SK-N-SH treated with all-trans-retinoic acid at 6 μM for 48 hours (cell line): ENCODE data around the gene B4GALT1.
A peak's percentile ranks its signal among the peaks of the same experiment; 100 is the strongest.

Experiments
- ATAC-seq: fragments of 200-7000 bp; cut with Tn5 transposase; 3 replicates; pipeline ENCODE4 v1.9.1; 2020; ENCODE audit warnings: mild to moderate bottlenecking, moderate library complexity
- ARNTL ChIP-seq: fragments of 450-650 bp; formaldehyde crosslinking; IDR thresholded peaks from 2 replicates; pipeline ENCODE4 v1.5.0; 2020; ENCODE audit warnings: low read depth, mild to moderate bottlenecking, moderate library complexity, borderline replicate concordance
- BACH2 ChIP-seq: fragments of 250-450 bp; sonication (Bioruptor Pico); IDR thresholded peaks from 2 replicates; pipeline ENCODE4 v1.9.0; 2021; ENCODE audit warnings: mild to moderate bottlenecking, borderline replicate concordance
- ESRRG ChIP-seq: fragments of 250-450 bp; sonication (Bioruptor Pico); IDR thresholded peaks from 2 replicates; pipeline ENCODE4 v1.6.1; 2021; ENCODE audit warnings: mild to moderate bottlenecking
- GLIS3 ChIP-seq: fragments of 250-450 bp; sonication (Bioruptor Pico); IDR thresholded peaks from 2 replicates; pipeline ENCODE4 v1.5.0; 2020; ENCODE audit warnings: mild to moderate bottlenecking, moderate library complexity
- PPARA ChIP-seq: fragments of 250-450 bp; sonication (Bioruptor Pico); IDR thresholded peaks from 2 replicates; pipeline ENCODE4 v1.5.0; 2020; ENCODE audit warnings: mild to moderate bottlenecking, borderline replicate concordance
- RARB ChIP-seq: fragments of 250-450 bp; sonication (Bioruptor Pico); IDR thresholded peaks from 2 replicates; pipeline ENCODE4 v1.8.0; 2021; ENCODE audit warnings: mild to moderate bottlenecking, moderate library complexity
- ZC3H10 ChIP-seq: fragments of 250-450 bp; sonication (Bioruptor Pico); IDR thresholded peaks from 2 replicates; pipeline ENCODE4 v1.5.1; 2021; ENCODE audit warnings: mild to moderate bottlenecking, moderate library complexity
- ZNF565 ChIP-seq: fragments of 450-650 bp; formaldehyde crosslinking; conservative IDR thresholded peaks from 2 replicates; pipeline ENCODE4 v1.5.0; 2020; ENCODE audit warnings: low read depth, mild to moderate bottlenecking, moderate library complexity
- ZNF8 ChIP-seq: fragments of 450-650 bp; formaldehyde crosslinking; IDR thresholded peaks from 2 replicates; pipeline ENCODE4 v1.5.0; 2020; ENCODE audit warnings: mild to moderate bottlenecking, moderate library complexity
- TF ChIP-seq, protein P1 (sequence below): fragments of 250-450 bp; sonication (Bioruptor Pico); IDR thresholded peaks from 2 replicates; pipeline ENCODE4 v1.8.0; 2021; ENCODE audit warnings: low read depth, mild to moderate bottlenecking, moderate library complexity, borderline replicate concordance
- TF ChIP-seq, protein P2 (sequence below): fragments of 250-450 bp; sonication (Bioruptor Pico); IDR thresholded peaks from 2 replicates; pipeline ENCODE4 v1.5.0; 2020; ENCODE audit warnings: mild to moderate bottlenecking, moderate library complexity
- TF ChIP-seq, protein P3 (sequence below): fragments of 250-450 bp; sonication (Bioruptor Pico); IDR thresholded peaks from 2 replicates; pipeline ENCODE4 v1.5.1; 2021; ENCODE audit warnings: mild to moderate bottlenecking, moderate library complexity
- TF ChIP-seq, protein P4 (sequence below): fragments of 250-450 bp; sonication (Bioruptor Pico); IDR thresholded peaks from 2 replicates; pipeline ENCODE4 v1.8.0; 2020; ENCODE audit warnings: mild to moderate bottlenecking, moderate library complexity, borderline replicate concordance

Gene B4GALT1

DNA sequence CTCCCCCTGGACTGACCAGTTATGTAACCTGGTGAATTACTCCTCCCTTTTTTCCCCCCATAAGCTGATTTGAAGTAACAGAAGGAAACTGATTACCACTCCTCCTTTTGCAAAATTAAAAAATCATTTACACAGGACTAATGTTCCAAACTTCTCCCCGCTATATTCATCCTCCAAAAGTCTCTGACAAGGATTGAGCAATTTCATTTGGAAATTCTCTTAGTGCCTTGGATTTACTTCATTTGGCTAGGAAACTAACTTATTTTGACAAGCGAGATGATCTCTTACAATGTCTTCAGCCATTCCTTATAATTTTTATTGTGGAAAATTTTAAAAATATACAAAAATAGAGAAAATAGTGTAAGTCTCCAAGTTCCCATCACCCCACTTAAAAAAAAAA is 15.4 kb upstream of the B4GALT1 start (continued):
- TF ChIP-seq, protein P1, sequence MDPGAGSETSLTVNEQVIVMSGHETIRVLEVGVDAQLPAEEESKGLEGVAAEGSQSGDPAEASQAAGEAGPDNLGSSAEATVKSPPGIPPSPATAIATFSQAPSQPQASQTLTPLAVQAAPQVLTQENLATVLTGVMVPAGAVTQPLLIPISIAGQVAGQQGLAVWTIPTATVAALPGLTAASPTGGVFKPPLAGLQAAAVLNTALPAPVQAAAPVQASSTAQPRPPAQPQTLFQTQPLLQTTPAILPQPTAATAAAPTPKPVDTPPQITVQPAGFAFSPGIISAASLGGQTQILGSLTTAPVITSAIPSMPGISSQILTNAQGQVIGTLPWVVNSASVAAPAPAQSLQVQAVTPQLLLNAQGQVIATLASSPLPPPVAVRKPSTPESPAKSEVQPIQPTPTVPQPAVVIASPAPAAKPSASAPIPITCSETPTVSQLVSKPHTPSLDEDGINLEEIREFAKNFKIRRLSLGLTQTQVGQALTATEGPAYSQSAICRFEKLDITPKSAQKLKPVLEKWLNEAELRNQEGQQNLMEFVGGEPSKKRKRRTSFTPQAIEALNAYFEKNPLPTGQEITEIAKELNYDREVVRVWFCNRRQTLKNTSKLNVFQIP (CRISPR knock-in tag) = no peak
- TF ChIP-seq GLIS3 (CRISPR knock-in tag) = no peak
- TF ChIP-seq, protein P2, sequence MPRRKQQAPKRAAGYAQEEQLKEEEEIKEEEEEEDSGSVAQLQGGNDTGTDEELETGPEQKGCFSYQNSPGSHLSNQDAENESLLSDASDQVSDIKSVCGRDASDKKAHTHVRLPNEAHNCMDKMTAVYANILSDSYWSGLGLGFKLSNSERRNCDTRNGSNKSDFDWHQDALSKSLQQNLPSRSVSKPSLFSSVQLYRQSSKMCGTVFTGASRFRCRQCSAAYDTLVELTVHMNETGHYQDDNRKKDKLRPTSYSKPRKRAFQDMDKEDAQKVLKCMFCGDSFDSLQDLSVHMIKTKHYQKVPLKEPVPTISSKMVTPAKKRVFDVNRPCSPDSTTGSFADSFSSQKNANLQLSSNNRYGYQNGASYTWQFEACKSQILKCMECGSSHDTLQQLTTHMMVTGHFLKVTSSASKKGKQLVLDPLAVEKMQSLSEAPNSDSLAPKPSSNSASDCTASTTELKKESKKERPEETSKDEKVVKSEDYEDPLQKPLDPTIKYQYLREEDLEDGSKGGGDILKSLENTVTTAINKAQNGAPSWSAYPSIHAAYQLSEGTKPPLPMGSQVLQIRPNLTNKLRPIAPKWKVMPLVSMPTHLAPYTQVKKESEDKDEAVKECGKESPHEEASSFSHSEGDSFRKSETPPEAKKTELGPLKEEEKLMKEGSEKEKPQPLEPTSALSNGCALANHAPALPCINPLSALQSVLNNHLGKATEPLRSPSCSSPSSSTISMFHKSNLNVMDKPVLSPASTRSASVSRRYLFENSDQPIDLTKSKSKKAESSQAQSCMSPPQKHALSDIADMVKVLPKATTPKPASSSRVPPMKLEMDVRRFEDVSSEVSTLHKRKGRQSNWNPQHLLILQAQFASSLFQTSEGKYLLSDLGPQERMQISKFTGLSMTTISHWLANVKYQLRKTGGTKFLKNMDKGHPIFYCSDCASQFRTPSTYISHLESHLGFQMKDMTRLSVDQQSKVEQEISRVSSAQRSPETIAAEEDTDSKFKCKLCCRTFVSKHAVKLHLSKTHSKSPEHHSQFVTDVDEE (CRISPR knock-in tag) = no peak
- TF ChIP-seq RARB (CRISPR knock-in tag) = no peak

DNA sequence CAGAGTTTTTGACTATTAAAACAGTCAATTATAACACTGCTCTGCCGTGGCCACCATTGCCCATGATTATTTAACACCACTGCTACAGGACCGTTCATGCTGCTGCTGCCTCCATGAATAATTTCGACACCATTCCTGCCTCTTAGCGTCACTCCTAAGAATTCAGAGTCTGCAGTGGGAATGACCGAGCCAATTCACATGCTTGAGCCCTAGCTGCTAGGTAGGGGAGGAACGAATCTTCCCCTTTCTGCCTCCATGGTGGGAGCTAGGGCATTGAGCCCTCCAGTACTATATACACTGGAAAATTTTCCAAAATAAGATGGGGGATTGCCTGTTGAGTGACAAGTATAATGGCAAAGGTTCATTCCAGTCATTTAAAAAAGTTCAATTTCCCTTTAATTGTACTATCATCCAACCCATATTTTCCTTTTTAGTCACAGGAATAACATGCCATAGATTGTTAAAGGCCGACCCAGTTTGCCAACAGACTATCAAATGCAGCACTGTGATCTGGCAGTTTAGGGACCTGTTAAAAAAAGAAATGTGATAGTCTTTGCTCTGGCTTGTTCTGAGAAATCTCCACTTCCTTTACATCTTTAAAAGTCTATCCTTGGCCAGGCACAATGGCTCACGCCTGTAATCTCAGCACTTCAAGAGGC is 13.5 kb upstream of the B4GALT1 start:
- TF ChIP-seq ZNF565 (CRISPR knock-in tag) (no peak), ZC3H10 (no peak), PPARA (no peak), GLIS3 (CRISPR knock-in tag) (no peak), ESRRG (CRISPR knock-in tag) (no peak), BACH2 (CRISPR knock-in tag) (no peak)
- TF ChIP-seq, protein P1 (CRISPR knock-in tag) = no peak
- TF ChIP-seq, protein P3, sequence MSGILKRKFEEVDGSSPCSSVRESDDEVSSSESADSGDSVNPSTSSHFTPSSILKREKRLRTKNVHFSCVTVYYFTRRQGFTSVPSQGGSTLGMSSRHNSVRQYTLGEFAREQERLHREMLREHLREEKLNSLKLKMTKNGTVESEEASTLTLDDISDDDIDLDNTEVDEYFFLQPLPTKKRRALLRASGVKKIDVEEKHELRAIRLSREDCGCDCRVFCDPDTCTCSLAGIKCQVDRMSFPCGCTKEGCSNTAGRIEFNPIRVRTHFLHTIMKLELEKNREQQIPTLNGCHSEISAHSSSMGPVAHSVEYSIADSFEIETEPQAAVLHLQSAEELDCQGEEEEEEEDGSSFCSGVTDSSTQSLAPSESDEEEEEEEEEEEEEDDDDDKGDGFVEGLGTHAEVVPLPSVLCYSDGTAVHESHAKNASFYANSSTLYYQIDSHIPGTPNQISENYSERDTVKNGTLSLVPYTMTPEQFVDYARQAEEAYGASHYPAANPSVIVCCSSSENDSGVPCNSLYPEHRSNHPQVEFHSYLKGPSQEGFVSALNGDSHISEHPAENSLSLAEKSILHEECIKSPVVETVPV (CRISPR knock-in tag) = no peak
- TF ChIP-seq, protein P4, sequence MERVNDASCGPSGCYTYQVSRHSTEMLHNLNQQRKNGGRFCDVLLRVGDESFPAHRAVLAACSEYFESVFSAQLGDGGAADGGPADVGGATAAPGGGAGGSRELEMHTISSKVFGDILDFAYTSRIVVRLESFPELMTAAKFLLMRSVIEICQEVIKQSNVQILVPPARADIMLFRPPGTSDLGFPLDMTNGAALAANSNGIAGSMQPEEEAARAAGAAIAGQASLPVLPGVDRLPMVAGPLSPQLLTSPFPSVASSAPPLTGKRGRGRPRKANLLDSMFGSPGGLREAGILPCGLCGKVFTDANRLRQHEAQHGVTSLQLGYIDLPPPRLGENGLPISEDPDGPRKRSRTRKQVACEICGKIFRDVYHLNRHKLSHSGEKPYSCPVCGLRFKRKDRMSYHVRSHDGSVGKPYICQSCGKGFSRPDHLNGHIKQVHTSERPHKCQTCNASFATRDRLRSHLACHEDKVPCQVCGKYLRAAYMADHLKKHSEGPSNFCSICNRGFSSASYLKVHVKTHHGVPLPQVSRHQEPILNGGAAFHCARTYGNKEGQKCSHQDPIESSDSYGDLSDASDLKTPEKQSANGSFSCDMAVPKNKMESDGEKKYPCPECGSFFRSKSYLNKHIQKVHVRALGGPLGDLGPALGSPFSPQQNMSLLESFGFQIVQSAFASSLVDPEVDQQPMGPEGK (CRISPR knock-in tag) = no peak
- TF ChIP-seq, protein P2 (CRISPR knock-in tag) = no peak
- peak; percentile 92 for ATAC-seq

DNA sequence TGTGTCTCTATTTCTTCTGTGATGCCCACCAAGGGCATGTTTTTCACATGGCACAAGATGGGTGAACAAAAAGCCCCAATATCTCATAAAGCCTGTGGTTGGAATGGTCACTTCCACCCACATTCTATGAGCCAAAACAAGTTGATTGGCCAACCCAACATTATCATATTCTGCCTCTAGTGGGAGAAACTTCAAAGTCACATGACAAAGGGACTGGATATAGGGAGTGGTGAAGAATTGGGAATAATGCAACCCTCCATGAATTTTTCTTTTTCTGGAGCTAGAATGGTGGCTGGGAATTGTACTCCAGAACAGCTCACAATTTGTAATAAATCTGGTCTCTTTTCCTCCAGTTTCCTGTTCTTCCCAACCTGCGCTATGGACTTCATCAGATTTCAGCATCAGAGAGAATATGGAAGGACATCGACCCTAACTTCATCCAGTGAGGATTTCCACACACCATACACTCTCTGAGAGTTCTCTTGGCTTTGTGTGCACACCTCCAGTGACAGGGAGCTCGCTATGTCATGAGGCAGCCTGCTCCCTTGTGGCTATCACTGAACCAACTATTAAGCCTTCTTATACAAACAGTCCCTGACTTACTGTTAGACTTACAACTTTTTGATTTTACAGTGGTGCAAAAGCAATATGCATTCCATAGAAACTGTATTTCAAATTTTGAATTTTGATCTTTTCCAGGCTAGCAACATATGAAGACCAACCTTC is 12.0 kb upstream of the B4GALT1 start:
- no peak for TF ChIP-seq ARNTL
- TF ChIP-seq ZNF8 = no peak
- ATAC-seq = no peak
